Globus pallidus (tissue), 1 donor: Measurements from ENCODE around the gene RFXANK.
"Not testable (repeated sequence)": the region's sequence is repeated elsewhere in the genome, so short reads cannot be mapped to it uniquely, and the experiment has no call there.

Experiments
- DNase-seq: peaks from one replicate; pipeline ENCODE4 v3.0.0-alpha.2; 2015; ENCODE audit warnings: low spot score

RFXANK gene

GRCh38 chr19:19206938-19207337 is 14.9 kb downstream of the RFXANK start:
- no peak for DNase-seq

- peak; percentile 57 for DNase-seq
Observed at GRCh38 chr19:19207637-19208572, 15.8 kb downstream of the RFXANK start.

DNA sequence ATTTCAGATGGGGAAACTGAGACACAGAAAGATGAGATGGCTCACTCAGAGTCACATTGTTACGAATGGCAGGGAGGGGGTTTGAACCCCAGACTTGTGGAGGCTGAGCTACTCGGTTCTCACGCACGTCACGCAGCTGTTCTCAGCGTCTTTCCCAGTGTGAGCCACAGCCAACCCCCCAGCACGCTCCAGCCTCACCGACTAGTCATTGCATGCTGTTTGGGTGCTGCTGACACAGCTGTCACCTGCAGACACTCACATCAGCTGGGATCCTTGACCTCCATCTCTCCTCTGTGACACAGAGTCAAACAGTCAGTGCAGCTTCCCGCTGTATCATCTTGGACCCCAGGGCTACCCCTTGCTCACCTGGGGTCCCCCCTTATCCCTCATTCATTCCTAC is 17.3 kb downstream of the RFXANK start:
- DNase-seq = no peak

- no peak for DNase-seq
Observed at GRCh38 chr19:19211499-19212420, 19.7 kb downstream of the RFXANK start, which contains the start of gene NCAN. Gene NCAN, plus strand, starts transcription at chr19:19211958. Its CDS starts 4,996 bp downstream, at chr19:19216954.

GRCh38 chr19:19212916-19213315 is 20.9 kb downstream of the RFXANK start:
- DNase-seq = no peak

DNA sequence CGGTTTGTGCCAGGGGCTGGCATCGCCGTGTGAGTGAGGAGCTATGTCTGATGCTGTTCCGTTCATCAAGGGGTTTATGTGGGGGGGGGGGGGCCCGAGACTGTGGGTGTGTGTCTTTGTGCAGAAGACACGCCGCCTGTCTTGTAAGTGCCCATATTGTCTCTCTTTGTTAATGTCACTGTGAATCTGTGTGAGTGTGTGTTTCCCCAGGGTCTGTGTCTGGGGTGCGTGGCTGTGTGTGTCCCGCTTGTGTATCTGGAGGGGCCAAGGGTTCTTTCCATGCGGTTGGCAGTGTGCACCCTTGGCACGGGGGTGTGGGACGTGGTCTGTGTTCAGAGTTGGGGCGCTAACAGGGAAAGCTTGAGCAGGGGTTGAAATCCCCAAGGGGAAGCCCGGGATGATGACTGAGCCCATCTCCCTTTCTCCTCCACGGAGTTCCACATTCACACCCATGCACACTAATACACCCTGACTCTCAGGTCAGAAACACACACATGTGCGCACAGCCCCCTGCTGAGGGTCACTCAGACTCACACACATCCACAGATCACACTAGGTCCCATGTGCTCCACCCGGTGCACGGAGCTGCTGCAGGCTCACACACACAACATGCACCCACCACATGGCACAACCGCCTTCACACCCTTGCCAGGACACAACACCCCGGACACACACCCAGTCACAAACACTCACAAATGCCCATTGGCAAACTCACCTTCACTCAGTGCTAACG is 21.5 kb downstream of the RFXANK start:
- DNase-seq = no peak

DNA sequence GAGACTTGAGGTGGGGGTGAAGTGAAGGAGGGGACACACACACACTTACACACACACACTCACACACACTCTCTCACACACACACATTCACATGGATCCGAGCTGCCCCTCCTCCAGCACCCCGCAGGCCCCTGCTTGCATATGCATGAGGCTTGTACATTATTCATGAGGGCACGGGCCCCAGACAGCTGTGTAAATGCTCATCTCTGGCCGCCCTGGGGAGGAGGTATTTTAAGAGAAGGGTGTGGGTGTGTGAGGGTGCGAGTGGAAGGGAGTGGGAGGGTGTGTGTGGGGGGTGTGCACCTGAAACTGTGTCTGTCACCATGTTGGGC is 22.1 kb downstream of the RFXANK start:
- DNase-seq = no peak

- DNase-seq = no peak
Observed at GRCh38 chr19:19214892-19215291, 22.8 kb downstream of the RFXANK start.

DNA sequence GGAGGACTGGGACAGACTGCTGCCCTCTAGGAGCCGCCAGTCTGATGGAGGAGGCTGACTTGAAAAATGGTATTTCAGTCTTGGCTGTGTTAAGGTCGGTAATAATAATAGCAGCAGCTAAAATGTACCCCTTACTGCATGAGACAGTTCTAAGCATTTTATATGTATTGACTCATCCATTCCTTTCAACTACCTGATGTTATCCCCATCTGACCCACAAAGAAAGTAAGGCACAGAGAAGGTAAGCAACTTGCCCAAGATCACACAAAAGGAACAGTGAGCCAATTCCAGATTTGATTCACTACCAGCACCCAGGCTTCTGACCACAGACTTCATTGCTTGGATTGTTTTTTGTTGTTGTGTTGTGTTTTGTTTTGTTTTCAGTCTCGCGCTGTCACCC is 23.7 kb downstream of the RFXANK start:
- DNase-seq = no peak

DNA sequence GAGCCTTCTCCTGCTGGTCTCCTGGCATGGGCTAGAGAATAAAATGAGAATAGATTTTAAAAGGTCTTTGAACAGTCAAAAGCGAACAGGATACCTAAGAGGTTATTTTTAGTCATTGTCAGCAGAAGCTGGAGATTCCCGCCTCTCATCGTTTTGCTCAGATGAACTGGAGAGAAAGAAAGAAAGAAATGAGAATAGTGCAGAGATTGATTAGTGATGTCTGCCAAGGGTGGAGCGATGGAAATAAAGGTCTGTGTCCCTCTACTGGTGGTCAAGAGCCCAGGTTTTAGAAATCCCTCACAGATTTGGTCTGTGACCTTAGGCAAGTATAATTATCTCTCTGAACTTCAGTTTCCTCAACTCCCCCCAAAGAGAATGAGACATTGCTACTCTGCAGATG is 25.0 kb downstream of the RFXANK start:
- no peak for DNase-seq

DNA sequence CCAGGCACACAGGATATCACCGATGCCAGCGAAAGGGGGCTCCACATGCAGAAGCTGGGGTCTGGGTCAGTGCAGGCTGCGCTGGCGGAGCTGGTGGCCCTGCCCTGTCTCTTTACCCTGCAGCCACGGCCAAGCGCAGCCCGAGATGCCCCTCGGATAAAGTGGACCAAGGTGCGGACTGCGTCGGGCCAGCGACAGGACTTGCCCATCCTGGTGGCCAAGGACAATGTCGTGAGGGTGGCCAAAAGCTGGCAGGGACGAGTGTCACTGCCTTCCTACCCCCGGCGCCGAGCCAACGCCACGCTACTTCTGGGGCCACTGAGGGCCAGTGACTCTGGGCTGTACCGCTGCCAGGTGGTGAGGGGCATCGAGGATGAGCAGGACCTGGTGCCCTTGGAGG is 26.9 kb downstream of the RFXANK start:
- DNase-seq = no peak

DNA sequence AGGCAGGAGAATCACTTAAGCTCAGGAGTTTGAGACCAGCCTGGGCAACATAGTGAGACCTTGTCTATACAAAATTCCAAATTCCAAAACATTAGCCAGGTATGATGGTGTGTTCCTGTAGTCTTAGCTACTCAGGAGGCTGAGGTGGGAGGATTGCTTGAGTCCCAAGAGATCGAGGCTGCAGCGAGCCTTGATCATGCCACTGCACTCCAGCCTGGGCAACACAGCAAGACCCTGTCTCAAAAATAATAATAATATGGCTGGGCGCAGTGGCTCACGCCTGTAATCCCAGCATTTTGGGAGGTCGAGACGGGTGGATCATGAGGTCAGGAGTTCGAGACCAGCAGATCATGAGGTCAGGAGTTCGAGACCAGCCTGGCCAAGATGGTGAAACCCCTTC is 28.9 kb downstream of the RFXANK start:
- not testable (repeated sequence) for DNase-seq

GRCh38 chr19:19223060-19223459 is 31.0 kb downstream of the RFXANK start:
- no peak for DNase-seq

GRCh38 chr19:19223636-19224035 is 31.6 kb downstream of the RFXANK start:
- no peak for DNase-seq

DNA sequence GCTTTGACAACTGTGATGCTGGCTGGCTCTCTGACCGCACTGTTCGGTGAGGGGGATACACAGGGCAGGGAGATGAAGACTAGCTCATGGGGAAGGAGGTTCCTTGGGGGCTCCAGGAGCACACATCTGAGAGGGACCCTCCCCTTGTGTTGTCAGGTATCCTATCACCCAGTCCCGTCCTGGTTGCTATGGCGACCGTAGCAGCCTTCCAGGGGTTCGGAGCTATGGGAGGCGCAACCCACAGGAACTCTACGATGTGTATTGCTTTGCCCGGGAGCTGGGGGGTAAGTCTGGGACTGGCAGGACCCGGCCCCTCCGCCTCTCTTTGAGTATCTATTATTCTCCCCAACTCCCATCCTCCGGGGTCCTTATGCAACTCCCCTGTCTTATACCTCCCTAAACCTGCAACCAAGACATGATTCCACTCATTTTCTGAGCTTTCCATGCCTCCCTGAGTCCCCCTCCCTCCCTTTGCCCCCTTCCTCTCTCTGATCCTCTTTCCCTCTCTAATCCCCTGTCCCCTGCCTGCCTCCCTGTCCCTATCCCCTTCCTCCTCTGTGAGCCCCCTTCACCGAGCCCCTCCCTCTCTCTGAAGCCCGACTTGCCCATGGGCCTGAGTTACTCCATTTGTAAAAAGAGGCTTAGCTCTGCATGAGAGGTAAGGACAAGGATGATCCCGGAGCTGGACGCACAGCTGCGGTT is 32.2 kb downstream of the RFXANK start:
- DNase-seq = no peak

- no peak for DNase-seq
Observed at GRCh38 chr19:19224852-19225494, 32.9 kb downstream of the RFXANK start.

GRCh38 chr19:19226204-19226603 is 34.1 kb downstream of the RFXANK start:
- no peak for DNase-seq

- DNase-seq = no peak
Observed at GRCh38 chr19:19226663-19227062, 34.6 kb downstream of the RFXANK start.

DNA sequence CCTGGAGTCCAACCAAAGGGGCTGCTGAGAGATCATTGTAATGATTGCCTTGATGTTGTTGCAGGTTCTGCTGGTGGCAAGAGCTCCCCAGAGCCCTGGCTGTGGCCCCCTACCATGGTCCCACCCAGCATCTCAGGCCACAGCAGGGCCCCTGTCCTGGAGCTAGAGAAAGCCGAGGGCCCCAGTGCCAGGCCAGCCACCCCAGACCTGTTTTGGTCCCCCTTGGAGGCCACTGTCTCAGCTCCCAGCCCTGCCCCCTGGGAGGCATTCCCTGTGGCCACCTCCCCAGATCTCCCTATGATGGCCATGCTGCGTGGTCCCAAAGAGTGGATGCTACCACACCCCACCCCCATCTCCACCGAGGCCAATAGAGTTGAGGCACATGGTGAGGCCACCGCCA is 35.2 kb downstream of the RFXANK start:
- DNase-seq = no peak

GRCh38 chr19:19229701-19230100 is 37.6 kb downstream of the RFXANK start:
- no peak for DNase-seq

- DNase-seq = no peak
Observed at GRCh38 chr19:19230999-19231398, 38.9 kb downstream of the RFXANK start.
